ENCODE results near the gene OVAAL.

DNA sequence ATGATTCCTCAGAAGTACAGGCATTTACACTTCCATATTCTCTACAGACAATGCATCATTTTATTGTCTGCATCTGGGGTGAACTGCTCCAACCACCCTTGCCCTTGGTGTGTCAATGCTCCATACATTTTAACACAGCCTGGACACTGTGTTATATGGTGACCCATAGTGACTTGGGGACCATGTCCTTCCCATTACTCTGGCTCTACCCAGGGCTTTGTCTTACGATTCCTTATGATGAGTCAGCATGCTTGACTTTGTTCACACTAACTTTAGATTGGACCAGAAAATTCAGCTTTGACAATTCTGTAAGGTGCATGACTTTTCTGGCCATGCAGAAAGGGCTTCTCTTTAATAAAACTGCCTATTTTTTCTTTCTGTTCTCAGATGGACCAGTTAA is 6.8 kb upstream of the OVAAL start:
- no peak for TF ChIP-seq CXXC5 (CRISPR knock-in tag; IDR thresholded peaks at IDR 0.05)
- no peak for TF ChIP-seq SRF (CRISPR knock-in tag; IDR thresholded peaks at IDR 0.05)
- TF ChIP-seq RNF2 (IDR thresholded peaks at IDR 0.05) = no peak
- no peak for TF ChIP-seq ELF1 (tag; IDR thresholded peaks at IDR 0.05)
- TF ChIP-seq ZBTB43 (CRISPR knock-in tag; IDR thresholded peaks at IDR 0.05) = no peak
- TF ChIP-seq RFX7 (CRISPR knock-in tag; IDR thresholded peaks at IDR 0.05) = no peak
- TF ChIP-seq FOXA1 (IDR thresholded peaks at IDR 0.05; ENCODE audit: borderline replicate concordance) = no peak
- TF ChIP-seq NCOA4 (IDR thresholded peaks at IDR 0.05; ENCODE audit: partially characterized antibody) = no peak
- no peak for TF ChIP-seq CTCF (IDR thresholded peaks at IDR 0.05 in 2 of 3, conservative IDR thresholded peaks at IDR 0.05 in 1 of 3; ENCODE audit: insufficient read depth in 2 of 3, low read depth in 1 of 3, low read length in 3 of 3)
- no peak for TF ChIP-seq MIER1 (IDR thresholded peaks at IDR 0.05; ENCODE audit: low read depth)
- no peak for TF ChIP-seq TCF7L2 (IDR thresholded peaks at IDR 0.05; ENCODE audit: low read depth, low read length)
